ENCODE data around the gene SLCO4A1. TPM values are rescaled to one million over a fixed set of nuclear protein-coding genes. Genes with fewer than 3 reads are reported as not detected.

The SLCO4A1 gene
- total RNA-seq, 2 experiments from 2014 or later: 55.0 to 56.9 TPM

DNA sequence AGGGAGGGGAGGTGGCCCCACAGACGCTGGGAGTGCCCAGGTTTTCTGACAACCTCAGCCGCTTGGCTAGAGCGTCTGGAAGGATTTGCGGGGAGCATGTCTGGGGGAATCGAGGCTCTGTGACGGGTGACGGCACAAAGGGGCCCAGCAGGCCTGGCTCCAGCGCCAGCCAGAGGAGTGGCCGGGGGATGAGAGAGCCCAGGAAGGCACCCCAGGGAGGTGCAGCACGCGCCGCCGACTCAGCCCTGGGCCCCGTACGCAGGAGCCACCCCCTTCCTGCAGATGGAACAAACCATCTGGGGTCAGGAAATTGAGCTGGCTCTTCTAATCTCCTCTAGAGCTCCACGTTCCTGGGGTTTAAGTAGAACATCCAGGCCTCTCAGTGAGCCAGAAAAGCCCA lies 5.9 kb upstream of the SLCO4A1 start:
- no peak for DNase-seq
- H3K9me3 Mint-ChIP-seq: no peaks in the 10 kb centered on the region

DNA sequence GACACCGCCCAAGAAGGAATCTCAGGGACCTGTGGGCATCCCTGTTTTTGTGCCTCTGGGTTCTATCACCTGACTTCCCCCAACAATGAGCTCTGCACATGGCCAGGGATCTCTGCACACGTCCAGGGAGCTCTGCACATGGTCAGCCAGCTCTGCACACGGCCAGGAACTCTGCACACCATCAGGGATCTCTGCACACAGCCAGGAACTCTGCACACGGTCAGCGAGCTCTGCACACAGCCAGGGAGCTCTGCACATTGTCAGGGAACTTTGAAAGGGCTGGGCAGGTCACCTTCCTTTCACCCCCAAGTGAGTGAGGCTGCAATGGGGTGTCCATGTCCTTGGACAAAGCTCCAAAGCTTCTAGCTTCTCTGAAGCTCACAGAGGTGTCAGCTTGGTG lies 5.2 kb upstream of the SLCO4A1 start:
- H3K4me1 Mint-ChIP-seq: peaks cover 7% of the 10 kb centered on the region
- no peak overlapping the region for H3K4me3 Mint-ChIP-seq
- no peaks in the 10 kb centered on the region for H3K36me3 Mint-ChIP-seq
- no peaks in the 10 kb centered on the region for H3K9me3 Mint-ChIP-seq
- H3K27ac Mint-ChIP-seq: no peak overlapping the region
- peaks cover 19% of the 10 kb centered on the region for H3K27me3 Mint-ChIP-seq
- DNase-seq: no peak

More for the DNA sequence above, 5.9 kb upstream of the SLCO4A1 start:
- H3K4me3 Mint-ChIP-seq: no peak overlapping the region
- peaks cover 19% of the 10 kb centered on the region for H3K27me3 Mint-ChIP-seq
- H3K36me3 Mint-ChIP-seq: no peaks in the 10 kb centered on the region
- H3K27ac Mint-ChIP-seq: no peak overlapping the region
- peaks cover 4% of the 10 kb centered on the region for H3K4me1 Mint-ChIP-seq

DNA sequence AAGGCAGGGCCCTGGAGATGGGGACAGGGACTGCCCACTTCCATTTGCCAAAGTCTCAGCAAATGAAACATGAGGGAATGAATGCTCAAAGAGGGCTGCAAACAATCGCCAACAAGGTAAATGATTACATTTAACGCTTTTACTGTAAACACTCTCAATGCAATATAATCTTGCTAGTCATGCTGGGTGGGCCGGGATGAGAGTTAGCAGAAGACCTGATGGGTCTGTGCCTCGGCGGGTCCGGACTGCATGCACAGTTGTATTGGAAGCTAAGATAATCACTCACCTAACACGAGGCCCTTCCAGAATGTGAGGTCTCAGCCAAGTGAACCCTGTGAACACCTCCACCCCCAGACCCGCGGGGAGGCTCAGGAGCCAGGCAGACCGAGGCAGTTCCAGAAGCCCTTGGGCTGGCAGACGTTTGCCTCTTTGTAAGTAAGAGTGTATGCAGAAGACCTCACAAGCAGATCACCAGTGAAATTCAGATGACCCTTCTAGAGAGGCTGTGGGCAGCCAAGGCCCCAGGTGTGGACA lies 4.7 kb upstream of the SLCO4A1 start:
- Mint-ChIP-seq H3K4me1 (peaks cover 7% of the 10 kb centered on the region), H3K9me3 (no peaks in the 10 kb centered on the region), H3K27me3 (peaks cover 19% of the 10 kb centered on the region), H3K27ac (no peak overlapping the region), H3K4me3 (no peak overlapping the region), H3K36me3 (no peaks in the 10 kb centered on the region)
- DNase-seq: no peak

DNA sequence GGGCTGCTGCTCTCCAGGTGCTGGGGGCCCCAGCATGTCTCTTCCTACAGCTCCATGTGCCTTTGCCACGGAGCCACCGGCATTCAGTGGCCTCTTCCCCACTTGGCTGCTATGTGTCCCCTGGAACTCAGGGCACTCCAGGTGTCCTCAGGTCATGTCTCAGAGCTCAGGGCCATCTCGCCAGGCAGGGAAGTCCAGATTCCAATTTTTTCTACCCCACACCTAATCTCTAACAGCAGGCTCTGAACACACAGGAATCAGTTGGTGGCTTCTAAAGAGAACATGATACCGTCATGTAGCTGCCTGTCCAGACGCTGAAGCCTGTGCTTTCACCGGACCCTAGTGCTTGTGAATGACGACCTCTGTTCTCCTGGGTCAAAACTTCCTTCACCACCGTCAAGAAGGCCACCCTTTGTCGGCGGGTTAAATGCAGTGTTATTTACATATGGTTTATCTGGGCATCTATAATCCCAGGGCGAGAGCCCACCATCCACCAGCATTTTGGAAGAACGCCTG lies 4.2 kb upstream of the SLCO4A1 start:
- Mint-ChIP-seq H3K36me3 (peaks cover under 1% of the 10 kb centered on the region), H3K4me1 (peaks cover 7% of the 10 kb centered on the region), H3K27me3 (peaks cover 19% of the 10 kb centered on the region), H3K9me3 (no peaks in the 10 kb centered on the region), H3K27ac (no peak overlapping the region), H3K4me3 (no peak overlapping the region)
- no peak for DNase-seq

DNA sequence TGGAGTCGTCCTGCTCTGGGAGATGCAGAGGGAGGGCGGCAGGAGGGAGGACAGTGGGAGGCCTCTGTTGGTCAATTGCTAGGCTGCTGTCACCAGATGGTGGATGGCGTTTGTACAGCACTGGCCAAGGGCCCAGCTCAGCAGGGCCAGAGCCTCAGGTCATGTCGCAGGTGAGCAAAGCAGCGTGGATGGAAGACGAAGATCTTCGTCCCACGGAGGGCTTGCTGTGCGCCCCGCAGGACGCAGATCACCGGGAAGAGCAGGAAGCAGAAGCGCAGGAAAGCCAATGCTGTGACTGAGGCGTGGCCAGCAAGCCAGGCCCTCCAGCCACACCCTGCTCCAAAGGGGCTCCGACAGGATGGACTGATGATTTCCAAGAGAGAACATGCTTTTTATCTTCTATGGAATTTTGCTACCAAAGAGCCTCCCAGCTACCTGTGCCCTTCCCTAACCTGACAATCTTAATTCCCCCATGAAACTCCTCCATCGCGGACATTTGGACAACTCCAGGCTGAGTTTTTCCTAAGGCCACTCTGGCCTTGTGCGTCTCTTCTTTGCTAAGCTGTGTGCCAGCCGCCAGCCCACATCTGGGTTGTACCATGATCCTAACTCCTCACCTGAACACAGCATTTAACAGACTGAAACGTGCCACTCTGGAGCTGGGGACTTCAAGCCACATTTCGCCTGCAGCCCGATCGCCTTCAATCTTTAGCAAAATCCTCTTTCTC lies 3.5 kb upstream of the SLCO4A1 start:
- peaks cover 7% of the 10 kb centered on the region for H3K36me3 Mint-ChIP-seq
- no peaks in the 10 kb centered on the region for H3K9me3 Mint-ChIP-seq
- no peak overlapping the region for H3K4me3 Mint-ChIP-seq
- peaks cover 10% of the 10 kb centered on the region for H3K4me1 Mint-ChIP-seq
- no peak for DNase-seq
- H3K27me3 Mint-ChIP-seq: peaks cover 19% of the 10 kb centered on the region
- H3K27ac Mint-ChIP-seq: no peak overlapping the region

DNA sequence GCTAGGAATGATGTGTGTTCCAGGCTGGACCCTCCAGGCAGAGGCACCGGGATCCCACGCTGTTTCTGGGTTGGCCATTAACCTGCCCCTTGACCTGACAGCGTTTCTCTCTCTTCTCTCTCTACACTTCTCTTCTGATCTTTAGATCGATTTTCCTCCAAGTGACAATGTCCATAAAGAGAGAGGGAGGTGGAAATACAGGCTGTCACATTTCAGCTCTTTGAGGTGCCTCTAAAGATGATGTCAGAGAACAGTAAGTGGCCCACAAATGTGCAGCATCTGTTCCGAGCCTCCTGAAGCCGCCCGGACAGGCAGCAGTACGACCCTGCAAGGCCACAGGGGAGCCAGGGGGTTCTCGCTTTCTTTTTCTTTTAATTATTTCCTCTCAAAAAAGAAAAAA lies 2.5 kb upstream of the SLCO4A1 start:
- Mint-ChIP-seq H3K36me3 (peaks cover 7% of the 10 kb centered on the region), H3K27me3 (peaks cover 19% of the 10 kb centered on the region), H3K4me1 (peaks cover 13% of the 10 kb centered on the region), H3K27ac (no peak overlapping the region), H3K4me3 (no peak overlapping the region), H3K9me3 (no peaks in the 10 kb centered on the region)
- no peak for DNase-seq

DNA sequence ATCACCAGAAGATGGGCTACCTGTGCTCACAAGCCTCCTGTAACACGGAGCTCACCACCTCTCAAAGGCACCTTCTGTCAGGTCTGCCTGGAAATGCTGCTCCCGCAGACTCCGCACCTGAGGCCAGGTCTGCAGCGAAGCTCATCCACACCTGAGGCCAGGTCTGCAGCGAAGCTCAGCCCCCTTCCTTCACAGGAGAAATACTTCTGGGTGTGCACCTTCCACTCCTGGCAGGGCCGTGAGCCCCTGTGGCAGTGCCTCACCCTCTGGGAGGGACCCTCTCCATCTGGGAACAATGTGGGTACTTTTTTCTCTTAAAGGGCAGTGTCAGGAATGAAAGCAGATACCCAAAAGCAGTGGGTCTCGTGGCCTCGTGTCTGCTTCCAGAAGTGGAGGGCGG lies 1.4 kb upstream of the SLCO4A1 start:
- no peak for DNase-seq
- Mint-ChIP-seq H3K4me3 (no peak overlapping the region), H3K36me3 (peaks cover 7% of the 10 kb centered on the region), H3K4me1 (peaks cover 16% of the 10 kb centered on the region), H3K27ac (no peak overlapping the region), H3K27me3 (peaks cover 8% of the 10 kb centered on the region), H3K9me3 (no peaks in the 10 kb centered on the region)

DNA sequence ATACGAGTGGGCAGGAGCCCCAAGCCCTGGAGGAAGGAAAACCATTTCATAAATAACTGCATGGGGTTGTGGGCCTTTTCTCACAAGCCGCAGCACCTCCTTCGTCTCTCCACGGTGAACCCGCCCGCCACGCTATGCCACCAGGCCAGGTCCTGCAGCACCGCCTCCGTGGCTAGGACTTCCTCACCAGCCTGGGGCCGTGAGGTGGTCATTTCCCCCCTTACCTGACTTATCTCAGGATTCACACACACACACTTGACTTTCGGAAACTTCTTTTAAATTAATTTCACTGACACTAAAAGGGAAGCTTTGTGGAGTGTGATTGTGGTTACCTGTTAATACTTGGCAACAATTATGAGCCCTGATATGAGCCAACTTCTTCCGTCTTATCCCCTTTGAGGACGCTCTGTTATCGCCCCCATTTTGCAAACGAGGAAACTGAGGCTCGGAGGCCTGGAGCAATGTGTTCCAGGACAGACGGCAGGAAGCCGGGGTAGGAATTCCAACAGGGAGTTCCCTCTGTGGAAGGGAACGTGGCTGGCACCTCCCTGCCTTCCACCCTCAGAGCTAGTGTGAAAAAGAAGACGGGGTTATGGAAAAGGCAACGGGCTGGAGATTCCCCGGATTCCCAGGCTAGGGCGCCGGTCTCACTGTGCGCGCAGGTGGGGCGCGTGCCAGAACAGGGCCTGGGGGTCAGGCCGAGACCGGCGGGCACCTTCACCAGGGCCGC lies 817 bp upstream of the SLCO4A1 start:
- Mint-ChIP-seq H3K9me3 (no peaks in the 10 kb centered on the region), H3K27me3 (peaks cover 3% of the 10 kb centered on the region), H3K27ac (peak overlapping the region; percentile 88), H3K36me3 (peaks cover 7% of the 10 kb centered on the region), H3K4me1 (peaks cover 16% of the 10 kb centered on the region), H3K4me3 (peak overlapping the region; percentile 82)
- no peak for DNase-seq

DNA sequence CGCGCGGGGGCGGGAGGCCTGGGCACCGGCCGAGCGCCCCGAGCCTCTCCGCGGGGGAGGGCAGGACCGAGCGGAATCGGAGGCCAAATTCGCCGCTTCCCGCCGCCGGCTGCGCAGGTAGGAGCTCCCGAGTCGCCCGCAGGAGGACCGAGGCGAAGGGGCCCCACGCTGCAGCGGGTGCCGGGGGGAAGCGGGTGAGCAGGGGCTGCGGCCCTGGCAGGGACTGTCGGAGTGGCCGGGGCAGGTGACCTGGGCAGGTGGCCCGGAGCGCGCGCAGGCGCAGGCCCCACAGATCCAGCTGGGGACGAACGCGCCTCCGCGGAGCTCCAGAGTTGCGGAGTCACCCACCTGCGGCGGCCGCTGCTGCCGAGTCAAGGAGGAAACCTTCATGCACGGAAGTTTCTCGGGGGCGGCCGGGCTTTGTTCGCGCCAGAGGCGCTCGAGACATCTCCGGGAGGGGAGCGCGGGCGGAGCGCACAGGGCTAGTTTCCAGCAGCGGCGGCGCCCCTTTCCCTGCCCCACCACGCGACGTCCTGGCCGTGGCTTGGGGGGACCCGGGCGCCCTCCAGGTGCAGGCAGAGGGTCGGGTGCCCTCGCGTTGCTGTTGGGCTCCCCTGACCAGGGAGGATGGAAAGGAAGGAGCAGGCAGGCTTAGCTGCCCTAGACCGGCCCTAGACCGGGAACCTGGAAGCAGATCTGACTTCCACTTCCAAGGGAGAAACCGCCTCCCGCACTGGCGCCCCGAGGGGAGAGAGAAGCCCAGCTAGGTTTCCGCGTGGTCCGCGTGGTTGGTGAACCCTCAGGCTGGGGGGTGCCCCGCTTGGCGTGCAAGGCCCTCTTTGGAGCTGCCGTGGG lies 590 bp downstream of the SLCO4A1 start:
- H3K4me3 Mint-ChIP-seq: peak overlapping the region; percentile 84
- peaks cover 3% of the 10 kb centered on the region for H3K27me3 Mint-ChIP-seq
- peak overlapping the region; percentile 45 for H3K27ac Mint-ChIP-seq
- DNase-seq: peak; percentile 68
- H3K36me3 Mint-ChIP-seq: peaks cover 13% of the 10 kb centered on the region
- peaks cover 20% of the 10 kb centered on the region for H3K4me1 Mint-ChIP-seq
- H3K9me3 Mint-ChIP-seq: no peaks in the 10 kb centered on the region

DNA sequence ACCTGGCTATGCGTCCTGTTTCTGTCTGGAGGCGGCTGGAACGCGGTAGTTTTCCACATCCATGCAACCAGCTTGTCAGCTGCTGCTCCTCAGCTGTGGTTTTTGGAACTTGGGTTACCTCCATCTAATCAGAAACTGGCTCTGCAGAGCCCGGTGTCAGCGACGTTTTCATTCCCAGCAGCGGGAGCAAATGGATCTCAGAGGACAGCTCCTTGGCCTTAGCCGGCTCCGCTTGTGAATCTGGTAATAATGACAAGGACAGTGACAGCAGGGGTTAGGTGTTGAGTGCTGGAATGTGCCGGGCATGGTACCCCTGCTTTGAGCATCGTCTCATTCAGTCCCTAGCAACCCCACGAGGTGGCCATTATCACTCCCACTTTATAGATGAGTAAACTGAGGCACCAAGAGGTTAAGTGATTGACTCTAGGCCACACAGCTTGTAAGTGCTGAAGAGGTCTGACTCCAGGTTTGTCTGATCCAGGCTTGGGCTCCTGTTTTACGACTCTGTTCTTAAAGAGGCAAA lies 1.3 kb downstream of the SLCO4A1 start:
- Mint-ChIP-seq H3K4me1 (peaks cover 20% of the 10 kb centered on the region), H3K27ac (peak overlapping the region; percentile 45)

DNA sequence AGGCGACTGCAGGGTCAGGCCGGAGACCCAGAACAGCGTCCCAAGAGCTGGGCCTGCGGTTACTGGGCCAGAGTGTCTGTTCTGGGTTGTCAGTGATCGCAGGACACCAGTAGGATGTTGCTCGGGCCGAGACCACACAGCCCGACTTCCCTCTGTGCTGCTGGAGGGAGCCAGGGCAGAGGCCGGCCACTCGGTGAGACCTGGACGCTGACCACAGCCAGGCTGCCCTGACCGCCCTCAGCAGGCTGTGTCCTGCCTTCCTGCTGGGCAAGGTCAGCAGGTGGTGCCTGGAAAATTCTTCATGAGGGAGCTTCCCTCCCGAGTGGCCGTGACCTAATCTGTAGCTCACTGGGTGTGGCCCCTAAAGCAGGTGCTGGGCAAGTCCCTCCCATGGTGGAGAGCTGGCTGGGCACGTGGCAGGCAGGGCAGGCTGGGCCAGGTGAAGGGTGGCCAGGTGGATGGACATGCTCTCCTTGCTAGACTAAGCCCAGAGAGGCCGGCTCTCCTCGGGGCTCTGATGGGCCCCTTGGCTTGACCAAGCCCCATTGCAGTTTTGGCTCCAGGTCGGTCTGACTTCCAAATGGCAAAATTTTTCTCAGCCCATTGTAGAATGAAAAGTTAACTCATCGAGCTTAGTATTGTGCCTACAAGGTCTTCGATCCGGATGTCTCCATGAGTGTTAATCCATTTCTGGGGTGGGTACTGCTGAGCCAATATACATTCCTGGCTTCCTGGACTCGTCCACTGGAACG lies 1.9 kb downstream of the SLCO4A1 start:
- Mint-ChIP-seq H3K27ac (no peak overlapping the region), H3K4me1 (peaks cover 24% of the 10 kb centered on the region), H3K27me3 (peaks cover 3% of the 10 kb centered on the region), H3K9me3 (no peaks in the 10 kb centered on the region), H3K36me3 (peaks cover 13% of the 10 kb centered on the region), H3K4me3 (peak overlapping the region; percentile 84)
- DNase-seq: no peak

More for the DNA sequence above, 1.3 kb downstream of the SLCO4A1 start:
- DNase-seq: no peak
- Mint-ChIP-seq H3K36me3 (peaks cover 13% of the 10 kb centered on the region), H3K27me3 (peaks cover 3% of the 10 kb centered on the region), H3K4me3 (peak overlapping the region; percentile 84), H3K9me3 (no peaks in the 10 kb centered on the region)

DNA sequence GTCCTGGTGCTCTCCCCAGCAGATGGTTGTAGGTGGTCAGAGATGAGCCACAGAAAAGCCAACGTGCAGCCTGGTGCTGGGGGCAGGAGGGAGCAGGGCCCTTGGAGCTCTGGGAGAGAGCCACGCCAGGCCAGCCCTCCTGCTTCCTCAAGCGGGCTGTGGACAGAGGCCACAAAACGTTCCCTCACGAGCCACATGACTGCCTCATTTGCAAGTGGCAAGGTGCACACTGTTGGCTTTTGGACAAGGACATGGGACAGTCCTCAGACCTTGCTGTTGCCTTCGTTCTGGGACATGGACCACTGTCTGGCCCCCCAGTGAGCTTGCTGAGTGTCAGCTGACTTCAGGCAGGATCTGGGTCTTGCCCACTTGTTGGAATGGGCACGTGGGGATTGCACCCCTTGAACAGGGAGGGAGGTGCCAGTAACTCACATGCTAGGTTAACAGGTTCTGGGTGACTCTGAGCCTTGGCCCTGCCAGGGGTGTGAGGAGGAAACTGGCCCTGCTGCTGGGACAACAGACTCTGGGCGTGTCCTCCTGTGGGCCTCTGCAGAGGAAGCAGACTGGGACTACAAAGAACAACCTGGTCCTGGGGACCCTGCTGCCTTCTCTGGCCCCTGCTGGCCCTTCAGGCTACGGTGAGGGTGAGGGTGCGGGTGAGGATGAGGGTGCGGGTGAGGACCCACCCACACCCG lies 2.6 kb downstream of the SLCO4A1 start:
- Mint-ChIP-seq H3K9me3 (no peaks in the 10 kb centered on the region), H3K4me3 (peak overlapping the region; percentile 84), H3K4me1 (peaks cover 31% of the 10 kb centered on the region), H3K27ac (no peak overlapping the region), H3K27me3 (peaks cover under 1% of the 10 kb centered on the region), H3K36me3 (peaks cover 13% of the 10 kb centered on the region)
- no peak for DNase-seq

DNA sequence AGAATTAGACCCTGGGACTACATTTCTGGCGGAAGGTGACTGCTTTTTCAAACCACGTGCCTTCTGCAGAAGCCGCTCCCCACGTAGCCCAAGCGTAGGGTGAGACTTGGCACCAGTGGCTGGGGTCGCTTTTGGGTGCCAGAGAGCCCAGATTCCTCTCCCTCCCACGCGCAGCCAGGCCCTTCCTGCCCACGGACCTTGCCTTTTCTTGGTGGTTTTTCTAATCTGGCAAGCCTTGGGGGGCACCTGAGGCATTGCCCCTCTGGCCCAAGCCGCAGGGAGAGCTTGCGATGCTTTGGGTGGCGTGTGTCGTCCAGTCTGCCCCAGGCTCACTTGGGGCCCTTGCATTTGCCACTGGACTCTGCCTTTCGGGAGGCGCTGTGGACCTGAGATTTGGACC lies 3.3 kb downstream of the SLCO4A1 start:
- no peak for DNase-seq
- no peak overlapping the region for H3K27ac Mint-ChIP-seq
- H3K9me3 Mint-ChIP-seq: no peaks in the 10 kb centered on the region
- no peaks in the 10 kb centered on the region for H3K27me3 Mint-ChIP-seq
- H3K4me1 Mint-ChIP-seq: peaks cover 38% of the 10 kb centered on the region
- no peak overlapping the region for H3K4me3 Mint-ChIP-seq
- peaks cover 18% of the 10 kb centered on the region for H3K36me3 Mint-ChIP-seq

Measured in activated naive CD8-positive, alpha-beta T cell treated with anti-CD3 and anti-CD28 coated beads for 36 hours (primary cell).